Type B pancreatic cell (in vitro differentiated cells): ENCODE results near the gene SMG6. TPM values are rescaled to one million over a fixed set of nuclear protein-coding genes. Genes with fewer than 3 reads are reported as not detected.

Source experiments
- DNase-seq: peaks from one replicate; pipeline ENCODE4 v3.0.0; 2021; ENCODE audit warnings: mixed read lengths; ENCODE audit not compliant: unreplicated experiment; ENCODE audit errors: extremely low spot score
- H3K27ac Mint-ChIP-seq: 2 replicates; pipeline ENCODE4 v1.8.0; 2021; ENCODE audit warnings: mild to moderate bottlenecking, mixed read lengths
- H3K27me3 Mint-ChIP-seq: 2 replicates; pipeline ENCODE4 v1.8.0; 2021; ENCODE audit warnings: mixed read lengths
- H3K36me3 Mint-ChIP-seq: 2 replicates; pipeline ENCODE4 v1.8.0; 2021; ENCODE audit warnings: mixed read lengths
- H3K4me1 Mint-ChIP-seq: one replicate; pipeline ENCODE4 v1.8.0; 2021; ENCODE audit warnings: mixed read lengths; ENCODE audit not compliant: unreplicated experiment
- H3K4me3 Mint-ChIP-seq: 2 replicates; pipeline ENCODE4 v1.8.0; 2021; ENCODE audit warnings: mild to moderate bottlenecking, mixed read lengths
- H3K9me3 Mint-ChIP-seq: 2 replicates; pipeline ENCODE4 v1.8.0; 2021; ENCODE audit warnings: mixed read lengths
- CTCF ChIP-seq: fragments of 200-600 bp; sonication (generic); conservative IDR thresholded peaks from 2 replicates; pipeline ENCODE4 v1.5.0; 2021; ENCODE audit warnings: antibody characterized with exemption, mild to moderate bottlenecking
- total RNA-seq: library from RNA; stranded (reverse); gene quantifications from 2 replicates; pipeline ENCODE4 v1.2.1, GENCODE V29; 2021; ENCODE audit warnings: low replicate concordance

SMG6 gene
- total RNA-seq, 1 donor from 2014 or later = 39.0 TPM

DNA sequence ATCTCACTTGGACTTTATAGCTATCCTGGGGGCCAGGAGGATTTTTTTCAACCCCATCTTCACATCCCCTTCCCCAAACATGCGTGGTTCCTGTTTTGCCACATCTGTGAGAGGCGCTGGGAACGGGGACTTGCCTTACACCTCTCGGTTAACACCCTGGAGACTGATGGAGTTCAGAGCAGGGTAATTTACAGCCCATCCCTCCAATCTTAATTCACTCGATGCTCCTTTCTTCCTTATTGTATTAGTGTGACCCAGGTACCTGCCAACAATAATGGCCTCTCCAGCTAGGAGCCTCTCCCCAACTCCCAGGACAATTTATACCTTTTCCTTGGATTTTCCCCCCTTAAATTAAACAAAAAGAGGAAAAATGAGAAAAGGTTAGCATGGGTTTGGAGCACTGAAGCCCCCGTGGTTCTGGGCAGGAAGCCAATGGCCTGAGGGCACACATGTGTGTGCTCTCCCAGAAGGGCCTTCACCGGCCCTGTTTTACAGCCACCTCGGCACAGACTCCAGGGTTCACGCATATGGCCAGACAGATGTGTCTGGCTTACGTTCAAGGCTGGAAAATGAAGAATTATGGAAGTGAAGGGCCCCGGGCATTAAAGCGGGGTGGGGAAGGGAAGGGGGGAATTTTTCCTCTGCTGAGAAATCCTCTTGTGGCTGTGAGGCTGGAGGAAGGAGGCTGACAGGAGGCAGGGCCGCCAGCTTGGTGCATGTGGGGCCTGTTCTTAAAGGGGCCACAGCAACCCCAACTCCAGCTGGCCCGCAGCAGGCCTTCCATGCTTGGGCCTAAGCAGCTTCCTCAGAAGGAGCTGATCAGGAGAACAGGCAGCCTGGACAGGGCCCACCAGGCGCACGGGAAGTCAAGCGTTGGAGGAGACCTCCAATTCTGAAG, 227.2 kb downstream of the SMG6 start:
- peaks cover 46% of the 10 kb centered on the region for H3K4me1 Mint-ChIP-seq
- peak overlapping the region; percentile 75 for H3K4me3 Mint-ChIP-seq
- peak overlapping the region; percentile 86 for H3K27ac Mint-ChIP-seq
- TF ChIP-seq CTCF = no peak
- H3K27me3 Mint-ChIP-seq = no peaks in the 10 kb centered on the region
- no peaks in the 10 kb centered on the region for H3K9me3 Mint-ChIP-seq
- peaks cover 27% of the 10 kb centered on the region for H3K36me3 Mint-ChIP-seq
- no peak for DNase-seq

DNA sequence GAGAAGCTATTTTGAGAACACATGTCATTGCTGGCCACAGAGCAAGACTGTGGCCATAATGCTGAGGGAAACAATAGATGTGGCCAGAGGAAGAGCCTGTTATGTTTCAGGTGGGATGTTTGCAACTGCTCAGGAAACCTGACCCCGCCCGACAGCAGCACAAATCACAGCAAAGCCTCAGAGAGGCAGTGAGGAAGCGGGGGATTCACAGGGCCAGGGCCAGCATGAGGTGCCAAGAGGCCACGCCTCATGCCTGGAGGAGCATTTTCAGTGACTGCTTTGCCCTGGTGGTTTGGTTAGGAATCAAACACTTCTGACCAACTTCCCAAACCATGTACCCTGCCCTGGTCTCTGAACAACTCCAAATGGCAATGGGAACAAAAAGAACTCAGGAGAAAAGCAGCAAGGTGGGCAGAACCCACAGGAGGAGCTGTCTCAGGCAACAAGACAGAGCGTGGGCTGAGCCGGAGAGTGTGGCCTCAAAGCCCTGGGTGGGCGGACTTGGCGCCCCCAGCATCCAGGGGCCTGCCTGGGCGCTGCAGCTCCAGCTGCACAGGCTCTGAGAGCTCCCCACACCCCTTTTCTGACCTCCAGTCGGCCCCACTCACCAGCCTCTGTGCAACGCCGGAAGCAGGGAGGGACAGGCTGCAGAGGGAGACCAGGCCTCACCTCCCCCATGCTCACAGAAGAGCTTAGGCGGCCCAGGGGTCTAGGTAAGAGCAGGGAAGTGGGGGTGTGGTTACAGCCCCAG, 228.1 kb downstream of the SMG6 start:
- TF ChIP-seq CTCF = peak; percentile 16
- Mint-ChIP-seq H3K4me1 (peaks cover 46% of the 10 kb centered on the region), H3K36me3 (peaks cover 27% of the 10 kb centered on the region), H3K4me3 (peak overlapping the region; percentile 56), H3K27ac (peak overlapping the region; percentile 85), H3K9me3 (no peaks in the 10 kb centered on the region), H3K27me3 (no peaks in the 10 kb centered on the region)
- DNase-seq = no peak

DNA sequence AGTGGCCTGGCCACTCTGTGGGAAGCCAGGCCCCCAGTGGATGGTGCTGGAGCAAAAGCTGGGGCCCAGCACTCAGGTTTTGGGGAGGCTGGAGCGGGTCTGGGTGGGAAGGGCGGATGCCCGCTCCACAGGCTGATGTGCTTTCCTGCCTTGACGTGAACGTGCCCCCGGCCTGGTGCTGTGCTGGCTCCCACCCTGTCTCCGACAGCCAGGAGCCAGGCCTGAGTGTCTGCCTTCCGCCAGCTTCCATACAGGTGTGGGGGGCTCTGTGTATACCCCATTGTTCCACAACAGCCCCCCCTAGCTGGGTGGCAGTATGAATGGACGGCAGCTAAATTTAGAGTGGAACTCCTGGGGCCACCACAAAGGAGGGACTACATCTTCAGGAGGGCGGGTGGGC, 228.7 kb downstream of the SMG6 start:
- H3K4me1 Mint-ChIP-seq = peaks cover 49% of the 10 kb centered on the region
- peaks cover 27% of the 10 kb centered on the region for H3K36me3 Mint-ChIP-seq

GRCh38 chr17:2071455-2072281, 231.9 kb downstream of the SMG6 start:
- Mint-ChIP-seq H3K27ac (no peak overlapping the region), H3K4me1 (peaks cover 54% of the 10 kb centered on the region), H3K4me3 (no peak overlapping the region), H3K27me3 (no peaks in the 10 kb centered on the region), H3K36me3 (peaks cover 11% of the 10 kb centered on the region), H3K9me3 (no peaks in the 10 kb centered on the region)
- TF ChIP-seq CTCF = no peak
- DNase-seq = no peak

More for the DNA sequence above, 228.7 kb downstream of the SMG6 start:
- Mint-ChIP-seq H3K27ac (peak overlapping the region; percentile 85), H3K27me3 (no peaks in the 10 kb centered on the region), H3K9me3 (no peaks in the 10 kb centered on the region), H3K4me3 (no peak overlapping the region)
- no peak for TF ChIP-seq CTCF
- DNase-seq = no peak

GRCh38 chr17:2071024-2071385, 232.6 kb downstream of the SMG6 start:
- H3K4me1 Mint-ChIP-seq = peaks cover 48% of the 10 kb centered on the region
- no peak for TF ChIP-seq CTCF

More at GRCh38 chr17:2071024-2071385, 232.6 kb downstream of the SMG6 start:
- Mint-ChIP-seq H3K9me3 (no peaks in the 10 kb centered on the region), H3K4me3 (no peak overlapping the region), H3K36me3 (peaks cover 12% of the 10 kb centered on the region), H3K27ac (no peak overlapping the region), H3K27me3 (no peaks in the 10 kb centered on the region)
- no peak for DNase-seq
